Activated naive CD4-positive, alpha-beta T cell (primary cell): ENCODE measurements around the gene SLC9A4.

ENCODE experiments used
- DNase-seq, 4 experiments: peaks; one replicate each; lab custom pipeline; 2025; lab: John Stamatoyannopoulos, UW

The SLC9A4 gene

DNA sequence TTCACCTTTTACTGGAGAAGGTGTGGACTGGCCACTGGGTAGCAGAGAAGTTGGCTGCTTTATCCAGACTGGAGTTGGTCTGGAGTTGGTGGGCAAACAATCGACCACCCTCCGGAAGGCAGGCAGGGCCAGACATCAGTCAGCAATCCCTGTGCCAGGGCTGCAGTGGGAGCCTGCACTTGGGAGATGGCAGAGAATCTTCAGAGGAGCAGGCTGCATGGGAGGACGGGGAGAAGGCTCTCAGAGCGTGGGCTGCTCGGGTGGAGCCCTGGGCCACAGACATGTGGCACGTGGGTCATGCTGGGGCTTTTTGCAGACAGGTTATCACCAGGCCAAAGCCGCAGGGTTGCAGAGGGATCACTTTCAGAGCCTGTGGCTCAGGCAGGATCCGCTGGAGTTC lies 29.6 kb downstream of the SLC9A4 start:
- DNase-seq: no peak

DNA sequence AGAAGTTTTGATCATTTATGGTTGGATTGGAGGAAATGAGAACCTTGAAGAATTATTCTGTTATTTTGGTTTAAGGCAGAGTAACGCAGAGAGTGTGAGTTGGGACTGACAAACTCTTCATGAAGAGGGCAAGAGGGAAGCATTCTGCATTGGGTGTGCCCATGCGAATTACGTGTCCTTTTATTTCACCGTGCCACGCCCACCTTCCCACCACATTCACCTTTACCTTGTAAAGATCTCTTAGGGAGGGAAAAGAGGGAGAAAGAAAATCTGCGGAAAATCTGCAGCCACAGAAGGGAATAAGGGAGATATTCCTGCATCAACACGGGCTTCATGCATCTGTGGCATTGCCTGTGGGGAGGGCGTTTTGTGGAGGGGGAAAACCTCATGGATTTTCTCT lies 31.8 kb downstream of the SLC9A4 start:
- no peak for DNase-seq

DNA sequence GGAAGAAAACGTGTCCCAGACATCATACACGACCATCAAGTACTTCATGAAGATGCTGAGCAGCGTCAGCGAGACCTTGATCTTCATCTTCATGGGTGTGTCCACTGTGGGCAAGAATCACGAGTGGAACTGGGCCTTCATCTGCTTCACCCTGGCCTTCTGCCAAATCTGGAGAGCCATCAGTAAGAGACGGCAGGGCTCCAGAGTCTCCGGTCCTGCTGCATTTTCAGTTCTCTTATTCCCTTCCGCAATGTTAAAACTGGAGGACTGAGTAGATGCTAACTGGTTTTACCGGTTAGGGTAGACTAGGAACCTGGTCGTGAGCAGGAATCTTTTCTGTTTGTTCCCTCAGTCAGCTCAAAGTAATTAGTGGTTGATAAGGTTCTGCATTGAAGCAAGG lies 32.3 kb downstream of the SLC9A4 start:
- DNase-seq: no peak

DNA sequence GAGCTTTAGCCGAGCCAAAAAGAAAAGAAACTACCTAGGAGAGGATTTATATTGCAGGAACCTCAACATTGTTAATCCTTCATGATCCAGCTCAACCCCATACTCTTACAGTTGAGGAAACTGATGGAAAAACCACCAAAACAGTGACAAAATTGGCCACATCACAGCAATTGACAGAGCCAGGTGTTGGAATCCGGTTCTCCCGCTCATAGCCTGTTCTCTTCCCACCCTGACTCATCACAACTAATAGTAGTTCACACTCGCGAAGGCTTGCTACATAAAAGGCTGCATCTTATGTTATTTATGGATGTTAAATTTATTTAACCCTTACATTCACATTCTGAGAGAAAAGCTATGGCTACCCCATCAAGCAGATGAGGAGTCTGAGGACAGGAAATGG lies 33.7 kb downstream of the SLC9A4 start:
- DNase-seq: no peak

DNA sequence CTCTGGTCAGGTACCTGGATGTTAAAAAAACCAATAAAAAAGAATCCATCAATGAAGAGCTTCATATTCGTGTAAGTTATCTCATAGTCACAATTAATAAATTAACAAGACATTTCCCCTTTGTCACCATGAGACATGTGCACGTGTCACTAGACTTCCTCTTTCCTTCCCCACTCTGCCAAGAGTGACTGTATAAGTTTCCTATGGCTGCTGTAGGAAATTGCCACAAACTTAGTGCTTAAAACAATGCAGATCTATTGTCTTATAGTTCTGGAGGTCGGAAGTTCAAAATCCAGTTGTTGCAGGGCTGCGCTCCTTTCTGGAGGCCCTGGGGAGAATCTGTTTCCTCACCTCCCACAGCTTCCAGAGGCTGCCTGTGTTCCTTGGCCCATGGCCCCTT lies 35.8 kb downstream of the SLC9A4 start:
- DNase-seq: no peak

DNA sequence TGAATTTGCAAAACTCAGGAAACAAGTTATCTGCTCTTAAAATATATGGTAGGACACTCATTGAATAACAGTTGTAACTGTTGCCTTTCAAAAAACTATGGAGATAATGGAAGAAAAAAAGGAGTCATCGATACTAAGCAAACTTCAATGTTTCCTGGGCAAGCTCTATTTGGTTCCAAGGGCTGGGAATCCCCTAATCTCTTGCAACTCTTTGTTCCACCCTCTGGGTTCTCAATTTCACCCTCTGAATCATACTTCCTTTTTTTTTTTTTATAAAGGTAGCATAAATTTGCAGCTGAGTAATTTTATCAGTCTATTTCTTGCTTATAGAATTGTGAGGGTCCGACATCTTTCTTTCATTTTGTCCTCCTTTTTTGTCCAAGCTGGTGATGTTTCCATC lies 36.7 kb downstream of the SLC9A4 start:
- no peak for DNase-seq

DNA sequence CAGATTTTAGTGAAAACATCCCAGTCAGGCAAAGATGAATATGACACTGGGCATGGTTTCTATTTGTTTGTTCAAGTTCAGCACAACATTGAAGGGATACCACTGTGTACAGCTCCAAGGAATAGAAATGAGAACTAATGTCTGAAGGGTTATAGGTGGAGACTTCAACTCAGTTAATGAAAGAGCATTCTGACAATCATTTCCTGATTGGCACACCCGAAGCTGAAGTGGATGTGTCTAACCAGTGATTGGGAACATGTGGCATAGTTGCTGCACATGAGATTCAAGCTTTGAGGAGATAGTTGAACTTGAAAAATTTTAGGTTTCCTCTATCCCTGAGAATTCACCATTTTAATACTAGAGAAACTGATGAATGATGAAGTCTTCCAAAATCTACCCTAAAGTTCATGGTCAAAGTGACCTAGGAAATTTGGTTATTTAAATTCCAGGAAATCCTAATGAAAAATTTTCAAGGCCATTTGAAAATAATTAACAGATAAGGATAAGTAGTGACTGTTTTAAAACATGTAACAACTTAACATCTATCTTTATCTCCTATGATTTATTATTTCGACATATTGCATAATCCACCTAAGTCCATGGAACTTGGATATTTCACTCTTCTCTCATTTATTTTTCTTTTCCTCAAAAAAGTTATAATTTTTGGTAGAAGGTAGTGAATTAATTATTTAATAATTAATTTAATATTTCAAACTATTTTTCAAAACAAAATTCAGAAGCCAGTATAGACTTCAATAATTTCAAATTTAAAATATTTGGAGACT lies 38.0 kb downstream of the SLC9A4 start:
- DNase-seq: no peak

DNA sequence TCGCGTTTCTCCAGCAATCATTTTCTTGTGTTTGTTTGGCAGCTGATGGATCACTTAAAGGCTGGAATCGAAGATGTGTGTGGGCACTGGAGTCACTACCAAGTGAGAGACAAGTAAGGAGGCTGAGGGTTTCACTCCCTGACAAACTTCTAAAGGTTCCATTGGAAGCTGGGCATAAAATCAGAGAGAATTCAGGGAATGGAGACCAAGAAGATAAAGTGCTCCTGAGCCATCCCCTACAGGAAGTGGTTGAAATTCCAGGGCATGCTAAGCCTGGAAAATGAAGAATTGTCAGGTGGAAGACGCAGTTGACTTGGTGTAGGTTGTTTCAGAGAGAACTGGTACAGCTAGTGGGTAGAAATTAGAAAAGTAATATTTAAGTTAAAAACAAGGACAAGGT lies 39.1 kb downstream of the SLC9A4 start:
- no peak for DNase-seq

DNA sequence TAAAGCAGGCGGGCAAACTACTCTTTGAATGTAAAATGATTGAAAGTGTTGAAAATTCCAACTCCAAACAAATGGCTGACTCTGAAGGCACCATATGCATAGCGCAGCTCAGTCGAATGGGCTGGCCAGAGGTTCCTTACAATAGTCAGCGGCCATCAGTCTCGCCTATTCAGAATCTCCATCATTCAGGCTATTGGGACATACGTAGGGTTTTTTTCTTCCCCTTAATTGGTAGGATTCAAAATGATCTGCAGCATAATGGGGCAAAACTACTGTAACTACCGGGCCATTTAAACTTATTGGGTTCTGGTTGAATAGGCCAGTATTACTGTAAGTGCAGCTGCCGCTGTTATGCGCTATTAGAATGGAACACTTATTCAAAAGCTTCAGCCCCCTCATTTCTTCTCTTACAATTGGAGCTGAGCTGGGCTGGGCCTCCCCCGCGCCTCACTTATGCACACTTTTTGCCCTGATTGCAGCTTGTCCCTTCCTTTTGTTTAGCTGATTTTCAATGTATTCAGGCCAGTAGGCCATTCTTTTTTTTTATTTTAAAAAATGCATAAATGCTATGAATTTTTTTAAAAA lies 40.4 kb downstream of the SLC9A4 start:
- no peak for DNase-seq

DNA sequence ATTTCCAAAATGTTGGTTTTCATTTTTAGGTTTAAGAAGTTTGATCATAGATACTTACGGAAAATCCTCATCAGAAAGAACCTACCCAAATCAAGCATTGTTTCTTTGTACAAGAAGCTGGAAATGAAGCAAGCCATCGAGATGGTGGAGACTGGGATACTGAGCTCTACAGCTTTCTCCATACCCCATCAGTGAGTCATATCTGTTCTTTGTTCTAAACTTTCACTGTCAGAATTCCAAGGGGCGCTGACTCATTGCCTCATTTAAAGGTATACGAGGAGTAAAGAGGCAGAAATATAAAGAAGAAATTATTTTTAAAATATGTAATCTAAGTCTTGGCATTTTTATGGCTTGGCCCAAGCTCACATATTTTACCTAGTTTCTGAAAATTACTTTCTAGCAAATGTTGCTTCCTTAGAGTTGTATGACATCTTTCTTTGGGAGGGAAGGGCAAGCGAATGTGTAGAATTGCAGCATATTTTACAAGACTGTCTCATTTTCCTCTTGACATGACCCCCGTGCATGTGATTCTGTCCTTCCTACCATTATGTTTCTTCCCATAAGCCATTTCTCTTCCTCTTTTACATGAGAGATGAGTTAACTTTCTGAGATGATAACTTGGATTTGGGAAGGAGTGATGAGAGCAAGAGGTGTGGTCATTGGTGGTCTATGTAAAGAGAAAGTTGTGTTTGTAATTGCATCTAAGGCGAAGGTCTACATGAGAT lies 41.2 kb downstream of the SLC9A4 start:
- DNase-seq: no peak

DNA sequence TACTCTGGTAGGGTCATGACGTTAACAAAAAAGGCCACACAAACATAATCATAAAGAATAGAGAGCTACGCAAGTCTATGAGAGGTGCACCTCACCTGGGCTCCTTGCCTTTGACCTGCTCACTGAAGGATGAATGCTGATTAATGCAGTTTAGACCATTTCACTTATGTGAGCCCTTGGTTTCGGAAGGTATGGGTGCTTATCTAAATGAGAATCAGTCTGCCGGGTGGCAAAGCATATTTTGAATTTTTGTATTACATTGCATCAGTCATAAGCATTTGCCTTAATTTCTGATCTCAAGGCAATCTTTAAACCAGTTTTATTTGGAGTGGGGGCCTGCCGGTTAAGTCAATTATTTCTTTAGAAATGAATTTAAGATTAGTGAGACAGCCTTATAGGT lies 42.8 kb downstream of the SLC9A4 start:
- DNase-seq: no peak

DNA sequence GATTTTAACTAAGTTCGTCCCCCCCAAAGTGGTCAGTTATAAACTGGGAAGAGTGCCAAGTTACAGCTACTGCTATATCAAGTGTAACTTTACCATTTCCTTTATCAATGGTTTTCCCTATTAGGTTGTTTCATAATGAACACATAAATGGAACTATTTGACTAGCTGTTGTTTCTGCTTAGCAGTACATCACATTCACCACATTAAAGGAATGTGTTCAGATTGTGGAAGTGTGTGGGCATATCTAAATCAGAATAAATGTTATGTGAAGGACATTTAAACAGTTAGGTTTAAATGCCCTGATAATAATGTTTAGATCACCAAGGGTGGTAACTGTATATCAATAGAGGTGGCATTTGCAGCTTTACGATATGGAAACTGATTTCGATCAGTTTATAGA lies 45.1 kb downstream of the SLC9A4 start:
- DNase-seq: no peak

DNA sequence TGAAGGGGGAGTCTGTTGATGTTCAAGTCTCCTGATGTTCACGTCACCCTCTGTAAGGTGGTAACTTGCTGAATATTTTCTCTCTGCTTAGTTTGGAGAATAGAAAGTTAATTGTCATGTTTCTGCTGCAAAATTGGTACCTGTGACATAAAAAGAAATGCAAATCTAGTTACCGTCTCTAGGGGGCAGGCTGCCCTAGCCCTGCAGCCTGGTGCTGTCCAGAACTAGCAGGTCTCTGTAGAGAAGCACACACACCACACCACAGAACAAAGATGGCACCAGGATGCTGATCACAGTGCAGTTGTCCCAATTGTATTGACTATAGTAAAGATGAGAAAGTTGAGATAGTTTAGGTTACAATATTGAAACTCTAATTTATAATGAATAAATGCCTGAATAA lies 47.0 kb downstream of the SLC9A4 start:
- DNase-seq: no peak

DNA sequence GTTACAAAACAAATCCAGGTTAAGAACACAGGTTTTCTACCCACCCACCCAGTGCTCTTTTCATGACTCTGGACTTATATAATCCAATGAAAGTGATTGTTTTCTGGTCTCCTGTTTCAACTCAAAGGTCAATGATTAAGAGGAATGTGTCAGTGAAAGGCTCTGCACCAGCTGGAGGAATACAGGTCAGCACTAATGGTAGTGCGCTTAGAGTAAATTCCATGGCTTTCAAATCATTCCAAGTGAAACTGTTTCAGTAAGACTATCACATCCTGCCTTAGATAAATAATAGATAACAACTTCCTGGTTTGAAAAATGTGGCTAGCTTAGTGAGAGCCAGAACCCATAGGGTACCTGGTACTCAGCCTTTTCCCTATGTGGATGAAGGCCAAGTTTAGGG lies 47.8 kb downstream of the SLC9A4 start:
- DNase-seq: no peak

DNA sequence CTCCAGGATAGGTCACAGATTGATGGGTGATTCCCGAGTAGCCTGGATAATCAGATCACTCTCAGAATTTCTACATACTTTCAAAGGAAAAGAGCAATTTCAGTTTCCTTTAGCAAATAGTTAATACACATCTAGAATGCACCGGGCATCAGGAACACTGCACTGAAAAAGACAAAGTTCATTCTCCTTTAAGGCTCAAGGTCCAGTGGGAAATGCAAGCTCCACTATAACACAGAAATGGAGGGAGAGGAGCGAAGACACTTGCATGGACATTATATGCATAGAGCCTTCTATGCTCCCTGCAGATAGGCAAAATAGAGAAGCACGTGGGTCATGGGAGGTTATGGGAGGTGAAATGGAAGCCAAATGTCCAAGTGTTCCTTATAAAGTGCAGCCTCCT lies 49.1 kb downstream of the SLC9A4 start:
- DNase-seq: no peak

DNA sequence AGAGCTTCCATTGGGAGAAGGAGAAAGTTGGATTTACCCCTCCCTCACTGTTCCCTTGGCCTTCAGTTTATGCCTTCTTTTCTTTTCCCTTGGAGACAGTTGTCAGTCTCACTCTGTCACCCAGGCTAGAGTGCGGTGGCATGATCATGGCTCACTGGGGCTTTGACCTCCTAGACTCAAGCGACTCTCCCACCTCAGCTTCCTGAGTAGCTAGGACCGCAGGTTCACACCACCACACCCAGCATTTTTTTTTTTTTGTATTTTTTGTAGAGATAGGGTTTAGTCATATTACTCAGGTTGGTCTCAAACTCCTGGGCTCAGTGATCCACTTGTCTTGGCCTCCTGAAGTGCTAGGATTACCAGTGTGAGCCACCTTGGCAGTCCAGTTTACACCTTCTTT lies 49.9 kb downstream of the SLC9A4 start:
- no peak for DNase-seq

DNA sequence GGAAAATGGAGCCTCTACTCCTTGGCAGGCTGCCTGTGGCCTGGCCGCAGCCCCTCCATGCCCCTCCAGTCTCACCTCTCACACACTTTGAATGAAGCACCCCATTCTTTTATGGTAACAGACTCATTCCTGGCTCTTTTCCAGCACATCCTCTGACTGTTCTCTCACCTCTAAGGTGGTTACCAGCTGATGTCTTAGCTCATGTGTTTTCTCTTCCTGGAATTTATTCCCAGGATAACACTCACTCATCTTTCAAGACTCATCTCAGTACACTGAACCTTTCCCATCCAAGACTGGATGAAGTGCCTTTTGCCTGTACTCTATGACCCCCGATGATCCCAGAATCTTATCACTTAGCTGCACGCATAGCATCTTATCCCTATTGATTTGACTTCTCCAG lies 50.6 kb downstream of the SLC9A4 start:
- DNase-seq: no peak

DNA sequence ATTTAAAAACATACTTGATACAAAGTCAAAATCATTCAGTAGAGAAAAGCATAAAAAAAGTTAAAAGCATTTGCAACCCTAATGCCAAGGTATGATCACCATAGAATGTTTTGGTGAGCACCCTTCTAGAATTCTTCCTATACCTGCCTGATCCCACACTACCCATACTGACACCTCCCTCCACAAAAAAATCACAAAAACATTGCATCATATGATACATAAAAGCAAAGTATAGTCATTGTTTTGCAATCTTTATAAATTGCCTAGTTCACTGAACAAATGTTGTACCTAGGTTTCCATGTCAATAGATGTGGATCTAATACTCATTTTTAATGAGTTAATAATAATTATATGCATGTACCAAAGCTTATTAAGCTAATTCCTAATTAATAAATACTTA lies 54.1 kb downstream of the SLC9A4 start:
- no peak for DNase-seq

DNA sequence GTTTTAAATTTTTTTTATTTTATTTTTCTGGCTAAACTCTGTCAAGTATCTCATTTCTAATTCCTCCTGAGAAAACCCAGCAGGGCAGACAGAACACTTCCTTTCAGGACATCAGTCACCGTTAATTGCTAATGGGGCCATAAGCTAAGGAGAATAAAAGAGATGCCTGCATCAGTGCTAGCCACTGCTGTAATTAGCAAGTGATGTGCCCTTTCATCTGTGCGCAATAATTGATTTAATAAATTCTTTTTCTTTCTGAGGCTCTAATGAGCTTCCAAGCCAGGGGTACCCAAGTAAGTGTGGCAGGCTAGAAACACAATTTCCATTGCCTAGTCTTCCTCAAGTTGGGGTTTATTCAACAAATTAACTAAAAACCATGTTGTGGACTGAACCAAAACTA lies 65.5 kb downstream of the SLC9A4 start:
- DNase-seq: no peak

DNA sequence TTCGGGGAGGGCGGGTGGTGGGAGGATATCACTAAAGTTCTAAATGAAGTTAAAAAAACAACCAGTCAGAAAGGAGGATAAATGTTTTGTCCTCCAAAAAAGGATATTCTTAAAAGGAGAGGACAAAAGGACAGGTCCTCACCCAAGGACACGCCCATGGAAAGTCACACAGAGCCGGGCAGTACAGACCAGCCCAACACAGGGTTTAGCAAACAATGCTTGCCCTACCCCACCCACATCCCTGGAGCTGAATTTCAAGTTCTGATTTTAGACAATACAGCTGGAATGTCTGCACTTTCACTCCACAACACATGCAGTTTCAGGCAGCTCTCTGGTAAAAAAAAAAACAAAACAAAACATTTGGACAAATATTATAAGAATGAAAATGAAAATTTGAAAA lies 67.9 kb downstream of the SLC9A4 start:
- DNase-seq: no peak

DNA sequence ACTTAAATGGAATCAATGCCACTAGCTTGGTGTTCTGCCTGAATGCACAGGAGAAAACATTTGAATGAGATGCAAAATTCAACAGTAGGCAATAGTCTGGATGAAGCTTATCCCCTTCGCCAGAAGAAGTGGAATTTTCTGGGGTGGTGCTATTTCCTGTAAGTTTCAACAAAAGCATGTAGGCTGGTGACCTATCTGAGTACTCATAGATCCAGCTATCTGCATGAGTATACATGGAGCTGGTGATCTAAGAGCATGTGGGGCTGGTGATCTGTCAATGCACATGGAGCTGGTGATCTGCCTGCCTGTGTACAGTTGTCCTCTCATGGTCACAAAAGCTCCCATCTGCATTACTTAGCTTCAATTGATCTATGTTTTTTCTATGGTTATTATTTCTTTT lies 71.2 kb downstream of the SLC9A4 start:
- no peak for DNase-seq

DNA sequence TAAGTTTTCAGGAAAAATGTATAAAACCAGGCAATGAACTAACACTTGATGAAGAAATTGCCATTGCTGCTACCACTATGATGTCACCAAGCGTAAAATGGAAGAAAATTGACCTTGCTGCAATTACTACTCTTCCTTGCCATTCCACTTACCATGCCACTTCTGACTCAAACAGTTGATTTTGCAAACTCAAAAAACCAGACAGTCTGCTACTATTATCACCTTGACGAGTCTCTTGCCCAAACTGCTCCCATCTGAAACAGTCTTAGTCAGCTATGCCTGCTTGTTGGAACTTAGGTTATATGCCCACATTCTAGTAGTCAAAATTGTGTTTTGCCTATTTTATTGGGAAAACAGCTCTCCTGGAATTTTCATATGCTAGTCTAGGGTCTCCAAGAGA lies 74.4 kb downstream of the SLC9A4 start:
- DNase-seq: no peak

DNA sequence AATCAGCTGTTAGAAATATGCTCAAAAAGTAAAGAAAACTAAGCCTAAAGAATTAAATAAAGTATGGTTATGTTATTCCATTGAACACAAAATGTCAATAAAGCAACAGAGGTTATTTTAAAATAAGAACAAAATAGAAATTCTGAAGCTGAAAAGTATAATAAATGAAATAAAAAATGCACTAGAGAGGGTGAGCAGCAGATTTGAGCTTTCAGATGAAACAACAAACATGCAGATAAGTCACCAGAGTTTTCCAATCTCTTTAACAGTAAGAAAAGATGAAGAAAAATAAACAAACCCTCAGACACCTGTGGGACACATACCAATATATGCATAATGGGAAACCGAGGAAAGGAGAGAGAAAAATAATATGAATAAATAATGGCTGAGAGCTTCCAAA lies 76.0 kb downstream of the SLC9A4 start:
- DNase-seq: no peak

DNA sequence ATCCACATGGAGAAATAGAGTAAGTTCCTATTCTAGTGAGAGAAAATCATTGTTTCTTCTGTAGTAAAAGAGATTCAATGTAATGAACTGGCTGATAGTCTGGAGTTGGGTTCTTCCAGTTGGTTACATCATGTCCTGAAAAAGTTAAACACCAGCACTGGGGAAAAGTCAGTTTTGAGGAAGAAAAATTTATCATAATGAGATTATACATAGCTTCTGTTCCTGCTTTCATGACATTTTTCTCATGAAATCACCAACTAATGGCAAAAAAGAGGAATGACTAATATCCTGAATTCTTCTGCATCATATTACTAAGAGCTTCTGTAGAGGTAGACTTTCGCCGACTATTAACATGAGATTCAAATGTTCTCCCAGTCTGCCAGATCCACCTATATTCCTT lies 77.1 kb downstream of the SLC9A4 start:
- DNase-seq: no peak
